OCI-LY1 (cell line): ENCODE measurements around the gene CEP68.

Experiments
- CTCF ChIP-seq: fragments of 200-600 bp; sonication (generic), shearing (Covaris generic); IDR thresholded peaks from 2 replicates; pipeline ENCODE4 v1.5.1; 2017; ENCODE audit warnings: mild to moderate bottlenecking, antibody characterized with exemption, low read length, moderate library complexity, mixed read lengths
- EZH2 ChIP-seq: fragments of 200-600 bp; sonication (generic), shearing (Covaris generic); IDR thresholded peaks from 2 replicates; pipeline ENCODE4 v1.8.0; 2017; ENCODE audit warnings: borderline replicate concordance, mixed run types, mild to moderate bottlenecking, antibody characterized with exemption, low read length, moderate library complexity, mixed read lengths

- TF ChIP-seq CTCF (no peak), EZH2 (no peak)
Measured at GRCh38 chr2:65020943-65021528, 35.2 kb upstream of the CEP68 start.
